ENCODE results near the gene SARM1.

The SARM1 gene

DNA sequence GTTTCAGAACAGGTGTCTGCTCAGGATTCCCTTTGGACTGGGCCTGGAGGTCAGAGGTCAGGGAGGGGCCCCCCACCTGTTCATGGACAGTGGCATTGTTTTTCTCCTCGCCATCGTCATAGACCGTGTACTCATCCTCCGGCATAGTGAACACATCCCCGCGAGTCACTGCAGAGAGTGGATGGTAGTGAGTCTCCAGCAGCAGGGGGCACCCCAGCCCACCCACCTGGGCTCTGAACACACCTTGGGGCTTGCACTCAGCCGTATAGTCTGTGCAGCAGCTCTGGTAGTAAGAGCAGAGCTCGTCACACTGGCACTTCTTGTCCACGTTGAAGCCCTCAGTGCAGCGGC is 1.8 kb upstream of the SARM1 start:
- DNase-seq = no peak

DNA sequence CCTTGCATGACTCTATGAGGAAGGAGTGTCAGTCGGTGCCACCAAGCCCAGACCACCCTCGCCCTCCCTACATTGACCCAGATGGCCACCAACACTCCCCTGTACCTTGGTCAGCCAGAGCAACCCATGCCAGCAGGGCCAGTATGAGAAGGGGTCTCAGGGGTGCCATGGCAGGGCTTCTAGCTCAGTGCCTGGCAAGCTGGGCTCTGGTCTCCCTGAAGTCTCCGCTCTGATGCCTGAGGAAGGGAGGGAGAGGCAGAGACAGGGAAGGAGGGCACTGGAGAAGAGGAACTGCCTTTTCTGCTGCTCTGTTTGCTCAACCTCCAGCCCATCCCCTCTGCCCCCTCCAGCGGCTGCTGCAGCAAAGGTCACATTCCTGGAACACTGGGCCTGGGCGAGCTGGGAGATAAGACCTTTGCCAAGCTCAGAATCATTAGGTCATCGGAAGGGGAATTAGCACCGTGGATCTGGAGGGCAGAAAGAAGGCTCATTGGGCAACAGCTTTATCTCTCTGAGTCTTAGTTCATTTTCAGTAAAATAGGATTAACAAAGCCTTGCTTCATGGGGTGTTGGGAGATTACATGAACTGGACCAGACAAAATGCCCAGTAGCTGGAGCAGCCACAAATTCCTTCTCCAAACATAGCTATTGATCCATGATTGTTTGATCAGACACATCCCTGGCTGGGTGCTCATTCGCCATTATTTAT is 1.3 kb upstream of the SARM1 start, which contains the start of gene VTN:
TSS of gene VTN (minus strand) at position 273 of the 709 bp plus-strand sequence. CDS start at position 169, 104 bp downstream.
- no peak for DNase-seq

DNA sequence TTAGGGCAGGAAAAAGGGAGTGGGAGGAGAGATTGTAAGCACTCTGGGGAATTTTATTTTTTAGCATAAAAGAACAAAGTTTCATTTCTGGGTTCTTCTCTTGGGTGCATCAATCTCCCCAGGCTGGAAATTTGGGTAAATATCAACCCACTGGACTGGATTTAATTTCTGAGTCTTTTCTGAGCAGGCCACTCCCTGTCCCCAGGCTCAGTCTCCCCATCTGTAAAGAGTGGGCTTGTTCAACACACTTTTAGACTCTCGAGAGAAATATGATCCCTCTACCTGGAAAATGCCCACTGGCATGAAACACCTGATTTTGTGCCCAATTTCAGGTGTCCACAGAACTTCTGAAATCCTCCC is 770 bp upstream of the SARM1 start:
- no peak for DNase-seq

DNA sequence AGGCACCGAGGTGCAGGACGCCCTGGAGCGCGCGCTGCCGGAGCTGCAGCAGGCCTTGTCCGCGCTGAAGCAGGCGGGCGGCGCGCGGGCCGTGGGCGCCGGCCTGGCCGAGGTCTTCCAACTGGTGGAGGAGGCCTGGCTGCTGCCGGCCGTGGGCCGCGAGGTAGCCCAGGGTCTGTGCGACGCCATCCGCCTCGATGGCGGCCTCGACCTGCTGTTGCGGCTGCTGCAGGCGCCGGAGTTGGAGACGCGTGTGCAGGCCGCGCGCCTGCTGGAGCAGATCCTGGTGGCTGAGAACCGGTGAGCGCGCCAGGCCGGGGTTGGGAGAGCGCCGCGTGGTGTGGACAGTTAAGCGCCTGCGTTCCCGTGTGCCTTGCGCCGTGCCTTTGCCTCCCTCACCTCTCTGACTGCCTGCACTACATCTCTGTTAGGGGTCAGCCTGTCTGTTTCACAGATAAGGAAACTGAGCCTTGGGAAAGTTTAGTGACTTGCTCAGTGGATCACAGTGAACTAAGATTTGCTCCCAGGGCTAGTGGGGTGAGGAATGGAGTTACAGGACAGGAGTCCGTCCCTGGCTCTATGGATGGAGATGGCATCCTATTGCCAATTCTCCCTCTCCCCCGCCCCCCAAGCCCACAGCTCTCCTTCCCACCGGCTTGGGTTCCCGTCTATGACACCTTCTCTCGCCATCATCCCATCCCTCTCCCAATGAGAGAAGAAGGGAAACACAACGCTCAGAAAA is 880 bp downstream of the SARM1 start:
- DNase-seq = no peak

DNA sequence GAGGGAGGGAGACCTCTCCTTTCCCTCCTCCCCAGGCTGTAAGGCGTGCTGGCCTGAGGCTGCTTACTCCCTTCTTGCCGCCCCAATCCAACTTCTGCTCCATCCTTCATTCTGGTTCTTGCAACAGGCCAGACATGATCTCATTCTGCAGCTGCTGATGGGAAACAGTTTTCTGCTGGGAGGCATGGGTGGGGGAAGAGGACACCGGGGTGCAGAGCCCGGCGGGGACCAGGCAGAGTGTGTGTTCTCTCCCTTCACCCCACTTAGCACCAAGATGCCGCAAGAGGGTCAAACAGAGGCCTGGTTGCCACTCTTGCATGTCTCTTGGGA is 1.4 kb downstream of the SARM1 start:
- DNase-seq = no peak

DNA sequence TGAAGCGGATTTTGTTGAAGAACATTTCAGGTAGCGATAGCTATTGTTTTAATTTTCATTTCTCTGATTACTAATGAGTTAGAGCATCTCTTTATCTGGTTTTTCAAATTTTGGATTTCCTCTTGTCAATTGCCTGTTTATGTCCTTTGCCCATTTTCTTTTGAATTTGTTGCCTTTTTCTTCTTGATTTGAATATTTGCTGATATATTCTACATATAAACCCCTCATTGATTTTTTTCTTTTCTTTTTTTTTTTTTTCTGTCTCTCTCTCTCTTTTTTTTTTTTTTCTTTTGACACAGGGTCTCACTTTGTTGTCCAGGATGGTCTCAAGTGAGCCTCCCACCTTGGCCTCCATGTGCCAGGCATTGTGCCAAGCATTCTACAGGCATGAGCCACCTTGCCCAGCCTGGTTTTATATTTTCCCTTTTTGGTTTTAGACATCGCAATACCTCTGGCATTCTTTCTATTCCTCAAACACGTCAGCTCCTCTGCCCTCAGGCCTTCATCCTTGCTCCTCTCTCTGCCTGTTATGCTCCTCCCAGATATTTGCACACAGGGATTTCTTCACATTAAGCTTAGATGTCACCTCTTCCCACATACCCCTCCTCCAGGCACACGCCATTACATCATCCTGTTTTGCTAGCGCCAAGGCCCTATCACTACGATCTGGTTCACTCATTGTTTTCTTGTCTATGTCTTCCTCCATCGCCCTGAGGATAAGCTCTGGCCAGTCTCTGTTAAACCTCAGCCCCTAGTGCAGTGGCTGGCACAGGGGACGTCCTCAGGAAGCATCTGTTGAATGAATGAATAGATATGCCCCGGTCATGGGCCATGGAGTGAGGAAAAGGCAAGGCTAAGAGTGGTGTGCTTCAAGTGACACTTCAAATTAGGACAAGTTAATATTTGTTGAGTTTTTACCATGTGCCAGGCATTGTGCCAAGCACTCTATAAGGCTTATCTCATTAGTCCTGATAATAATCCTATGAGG is 8.6 kb downstream of the SARM1 start:
- no peak for DNase-seq

DNA sequence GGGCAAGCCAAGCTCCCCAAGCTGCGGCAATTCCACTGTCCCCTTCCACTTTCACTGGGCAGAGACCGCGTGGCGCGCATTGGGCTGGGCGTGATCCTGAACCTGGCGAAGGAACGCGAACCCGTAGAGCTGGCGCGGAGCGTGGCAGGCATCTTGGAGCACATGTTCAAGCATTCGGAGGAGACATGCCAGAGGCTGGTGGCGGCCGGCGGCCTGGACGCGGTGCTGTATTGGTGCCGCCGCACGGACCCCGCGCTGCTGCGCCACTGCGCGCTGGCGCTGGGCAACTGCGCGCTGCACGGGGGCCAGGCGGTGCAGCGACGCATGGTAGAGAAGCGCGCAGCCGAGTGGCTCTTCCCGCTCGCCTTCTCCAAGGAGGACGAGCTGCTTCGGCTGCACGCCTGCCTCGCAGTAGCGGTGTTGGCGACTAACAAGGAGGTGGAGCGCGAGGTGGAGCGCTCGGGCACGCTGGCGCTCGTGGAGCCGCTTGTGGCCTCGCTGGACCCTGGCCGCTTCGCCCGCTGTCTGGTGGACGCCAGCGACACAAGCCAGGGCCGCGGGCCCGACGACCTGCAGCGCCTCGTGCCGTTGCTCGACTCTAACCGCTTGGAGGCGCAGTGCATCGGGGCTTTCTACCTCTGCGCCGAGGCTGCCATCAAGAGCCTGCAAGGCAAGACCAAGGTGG is 9.8 kb downstream of the SARM1 start:
- no peak for DNase-seq

DNA sequence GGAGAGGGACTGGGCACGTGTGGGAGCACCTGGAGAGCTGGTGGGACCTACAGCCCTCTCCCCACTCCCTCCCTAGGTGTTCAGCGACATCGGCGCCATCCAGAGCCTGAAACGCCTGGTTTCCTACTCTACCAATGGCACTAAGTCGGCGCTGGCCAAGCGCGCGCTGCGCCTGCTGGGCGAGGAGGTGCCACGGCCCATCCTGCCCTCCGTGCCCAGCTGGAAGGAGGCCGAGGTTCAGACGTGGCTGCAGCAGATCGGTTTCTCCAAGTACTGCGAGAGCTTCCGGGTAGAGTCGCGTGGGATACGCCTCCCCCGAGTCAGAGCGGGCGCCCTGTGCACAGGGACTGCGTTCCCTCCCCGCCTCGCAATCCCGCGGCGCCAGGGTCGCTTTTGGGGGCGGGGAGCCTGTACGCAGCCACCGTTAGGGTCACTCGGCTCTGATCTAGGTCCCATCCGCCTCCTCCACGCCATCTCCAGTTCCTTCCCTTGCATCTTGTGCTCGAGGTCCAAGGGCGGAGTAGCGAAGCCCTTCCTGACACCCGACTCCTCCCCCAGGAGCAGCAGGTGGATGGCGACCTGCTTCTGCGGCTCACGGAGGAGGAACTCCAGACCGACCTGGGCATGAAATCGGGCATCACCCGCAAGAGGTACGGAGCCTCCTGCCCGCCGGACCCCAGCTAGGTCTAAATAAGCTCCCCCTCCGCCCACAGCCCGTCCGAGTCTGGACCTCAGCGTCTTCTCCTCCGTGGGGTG is 13.0 kb downstream of the SARM1 start:
- no peak for DNase-seq

- no peak for DNase-seq
Observed at GRCh38 chr17:28385037-28385400, 13.5 kb downstream of the SARM1 start.

DNA sequence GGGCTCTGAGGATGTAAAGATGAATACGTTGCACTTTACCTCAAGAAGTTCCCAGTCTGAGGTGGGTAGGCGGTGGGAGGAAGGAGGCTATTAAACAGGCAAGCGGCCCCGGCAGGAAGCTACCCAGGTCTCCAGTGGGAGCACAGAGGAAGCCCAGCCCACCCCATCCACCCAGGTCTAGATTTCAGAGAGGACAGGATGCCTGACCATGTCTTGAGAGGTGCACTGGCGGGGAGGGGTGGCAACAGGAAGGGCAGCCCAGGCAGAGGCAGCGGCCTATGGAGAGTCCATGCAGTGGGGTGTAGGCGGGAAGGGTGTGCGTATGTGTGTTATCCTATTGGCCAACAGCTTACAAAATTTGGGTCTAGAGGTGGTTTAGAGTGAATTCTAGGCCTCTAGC is 13.9 kb downstream of the SARM1 start:
- no peak for DNase-seq

- no peak for DNase-seq
Observed at GRCh38 chr17:28386391-28386790, 14.9 kb downstream of the SARM1 start.

GRCh38 chr17:28388106-28388505 is 16.6 kb downstream of the SARM1 start:
- DNase-seq = no peak

GRCh38 chr17:28390141-28390540 is 18.6 kb downstream of the SARM1 start:
- DNase-seq = no peak

DNA sequence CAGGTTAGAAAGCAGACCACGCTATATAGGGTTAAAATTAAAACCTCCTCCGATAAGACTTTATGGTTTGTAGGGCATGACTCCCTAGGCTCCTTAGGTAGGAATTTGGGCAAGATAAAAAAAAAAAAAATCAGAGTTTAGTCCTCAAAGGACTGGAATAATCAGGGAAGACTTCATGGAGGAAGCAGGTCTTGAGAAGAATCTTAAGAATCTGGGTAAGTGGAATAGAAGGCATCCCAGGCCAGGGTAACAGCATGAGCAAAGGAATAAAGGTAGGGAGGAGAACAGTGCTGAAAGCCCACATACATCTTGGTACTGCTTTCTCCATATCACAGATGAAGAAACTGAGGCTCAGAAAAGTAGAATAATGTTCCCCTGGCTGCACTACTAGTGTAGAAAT is 19.1 kb downstream of the SARM1 start:
- DNase-seq = no peak

DNA sequence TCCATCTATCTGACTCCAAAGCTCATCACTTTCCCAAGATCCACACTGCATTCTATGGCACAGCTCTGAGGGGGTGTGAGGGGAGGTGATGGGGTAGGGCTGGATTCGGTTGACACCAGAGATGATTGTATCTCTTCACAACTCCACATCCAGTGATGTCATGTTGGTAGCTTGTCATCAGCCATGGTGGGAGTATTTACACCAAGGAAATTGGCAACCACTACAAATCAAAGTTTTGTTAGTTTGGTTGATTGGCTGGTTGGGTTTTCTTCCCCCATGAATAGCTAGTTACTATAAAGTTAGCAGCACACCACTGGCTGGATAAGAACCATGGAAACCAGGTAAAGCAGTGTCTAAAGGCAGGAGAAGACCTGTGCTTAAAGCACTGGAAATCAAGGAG is 19.5 kb downstream of the SARM1 start:
- DNase-seq = no peak

GRCh38 chr17:28391401-28391800 is 19.9 kb downstream of the SARM1 start:
- DNase-seq = no peak

- DNase-seq = no peak
Observed at GRCh38 chr17:28392491-28392890, 21.0 kb downstream of the SARM1 start.

- DNase-seq = no peak
Observed at GRCh38 chr17:28394337-28395116, 23.0 kb downstream of the SARM1 start.

- no peak for DNase-seq
Observed at GRCh38 chr17:28395426-28395825, 23.9 kb downstream of the SARM1 start.

DNA sequence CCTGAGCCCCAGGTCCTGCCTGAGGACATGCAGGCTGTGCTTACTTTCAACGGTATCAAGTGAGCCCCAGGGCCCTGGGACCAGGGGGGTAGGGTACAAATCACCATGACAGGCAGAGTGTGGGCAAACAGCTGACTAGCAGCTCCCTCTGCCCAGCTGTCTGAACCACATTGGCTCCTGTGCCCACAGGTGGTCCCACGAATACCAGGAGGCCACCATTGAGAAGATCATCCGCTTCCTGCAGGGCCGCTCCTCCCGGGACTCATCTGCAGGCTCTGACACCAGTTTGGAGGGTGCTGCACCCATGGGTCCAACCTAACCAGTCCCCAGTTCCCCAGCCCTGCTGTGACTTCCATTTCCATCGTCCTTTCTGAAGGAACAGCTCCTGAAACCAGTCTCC is 24.5 kb downstream of the SARM1 start:
- DNase-seq = no peak

GRCh38 chr17:28396635-28397239 is 25.2 kb downstream of the SARM1 start:
- no peak for DNase-seq

Measured in SHP77 treated with DMSO at 0.1 percent for 48 hours (cell line).